ENCODE data around the gene STX10. TPM values are rescaled to one million over a fixed set of nuclear protein-coding genes. Genes with fewer than 3 reads are reported as not detected.

STX10 gene
- total and polyA plus RNA-seq, 9 of the 15 experiments (the other 6 are each of a cell fraction or from before 2014, with no cell fraction given) = 0.51 to 66.3 (median 31.0) TPM

DNA sequence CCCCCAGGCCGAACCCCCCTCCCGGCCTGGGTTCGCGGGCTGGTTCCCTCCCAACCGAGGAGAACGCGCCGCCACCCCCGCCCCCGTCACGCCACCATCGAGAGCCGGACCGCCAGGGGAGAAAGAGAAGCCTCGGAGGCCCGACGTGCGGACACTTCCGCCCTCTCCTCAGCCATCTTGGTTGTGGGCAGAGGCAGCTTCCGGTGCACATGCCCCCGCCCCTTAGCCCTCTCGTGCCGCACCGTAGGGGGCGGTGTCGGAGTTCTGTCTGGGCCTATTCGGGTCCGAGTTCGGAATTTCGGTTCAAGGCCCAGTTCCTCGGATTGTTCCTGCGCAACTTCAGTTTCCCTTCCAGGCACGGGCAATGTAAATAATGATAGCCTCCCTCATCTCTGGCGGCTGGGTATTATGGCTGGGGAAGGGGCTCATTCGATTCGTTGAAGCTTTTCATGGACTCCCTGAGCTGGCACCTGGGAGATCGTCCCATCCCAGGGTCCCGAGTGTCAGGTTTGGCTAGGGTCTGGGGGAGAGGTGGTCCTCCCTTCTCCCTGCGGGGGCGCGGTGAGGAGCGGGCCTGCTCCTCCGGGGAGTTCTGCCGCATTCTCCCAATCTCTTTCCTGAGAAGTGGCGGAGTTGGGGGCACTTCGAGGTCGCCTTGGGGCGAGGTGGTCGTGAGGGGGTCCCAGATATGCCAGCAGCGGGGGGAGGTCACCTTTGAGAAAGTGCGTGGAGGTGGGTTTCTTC, at the start of gene STX10, which contains the start of gene IER2 (continued):
- no peak for TF ChIP-seq ARHGAP35 (IDR thresholded peaks at IDR 0.05; ENCODE audit: partially characterized antibody)
- no peak for TF ChIP-seq BMI1 (IDR thresholded peaks at IDR 0.05; ENCODE audit: low read length)
- TF ChIP-seq FOSL1 (tag; conservative IDR thresholded peaks at IDR 0.05) = peak; percentile 46
- TF ChIP-seq SMAD1 (IDR thresholded peaks at IDR 0.05; ENCODE audit: low read depth, low read length, partially characterized antibody) = no peak

DNA sequence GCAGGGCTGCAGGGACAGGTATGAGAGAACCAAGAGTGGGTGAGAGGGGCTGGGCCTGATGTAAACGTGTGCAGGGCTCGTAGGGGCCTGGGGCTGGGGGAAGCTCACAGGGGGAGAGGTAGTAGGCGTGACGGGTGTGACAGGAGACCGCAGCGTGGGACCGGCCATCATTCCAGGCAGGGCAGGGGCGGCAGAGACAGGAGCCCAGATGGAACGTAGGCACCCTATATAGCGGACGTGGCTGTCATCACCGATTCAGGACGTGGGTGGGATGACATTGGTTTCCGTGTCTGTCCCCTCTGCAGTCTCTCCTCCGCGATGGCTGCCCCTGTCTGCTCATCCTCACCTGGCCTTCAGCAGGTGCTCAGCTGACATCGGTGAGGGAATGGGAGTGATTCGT, 48.5 kb upstream of the STX10 start:
- in situ Hi-C loops (cut with MboI) (no loop called here), intact Hi-C loops (cut with micrococcal nuclease) (no loop called here)
- CTCF ChIA-PET (ENCODE audit: low intra/inter-chr PET ratio) = interaction anchor here (0.6 kb wide), 1 partner anchor 377 kb away, joined by 3 read pairs; no protein-coding TSS in a partner anchor
- Histone ChIP-seq H3K36me3 (ENCODE audit: control insufficient read depth, insufficient read depth, low read length) (no peaks in the 10 kb centered on the region), H3K4me3 (no peak overlapping the region), H3K4me2 (ENCODE audit: insufficient read depth, low read length) (no peak overlapping the region), H3K27me3 (ENCODE audit: control insufficient read depth in 2 of 2, insufficient read depth in 2 of 2, low read length in 2 of 2) (no peaks in the 10 kb centered on the region; a peak in 1 of 5 replicates), H2AFZ (ENCODE audit: low read depth, low read length) (no peak overlapping the region; the same call in 1 of the 2 replicates), H4K20me1 (replicated peaks; ENCODE audit: control insufficient read depth, insufficient read depth, low read length) (no peaks in the 10 kb centered on the region), H3K4me1 (replicated peaks in 1 of 2; ENCODE audit: control insufficient read depth in 2 of 2, insufficient read depth in 2 of 2, low read length in 2 of 2) (peaks cover 0 to 6% of the 10 kb centered on the region in 2 experiments; a peak in 3 of 5 replicates), H3K9ac (ENCODE audit: insufficient read depth in 1 of 2, low read depth in 2 of 2, low read length in 2 of 2) (peak overlapping the region in 1 of 2 experiments; percentile 61; a peak in 1 of 4 replicates), H3K79me2 (ENCODE audit: control insufficient read depth, insufficient read depth, low read length) (no peaks in the 10 kb centered on the region), H3K27ac (ENCODE audit: extremely low read depth, low read depth, low read length) (no peak overlapping the region), H3K9me1 (ENCODE audit: control insufficient read depth, insufficient read depth, low read length) (no peaks in the 10 kb centered on the region), H3K9me3 (replicated peaks; ENCODE audit: control insufficient read depth, insufficient read depth, low read depth, low read length) (no peaks in the 10 kb centered on the region)
- DNase-seq (ENCODE audit: extremely low read depth in 1 of 4, low spot score in 3 of 4) (no peak), ATAC-seq (no peak), FAIRE-seq (no peak)
- no TSS peak for BruUV-seq (replicated peaks)
- 34% methylated on average over 12 of the region's 18 CpGs for WGBS (ENCODE audit: insufficient coverage, low coverage, missing lambda C conversion rate)
- POLR2A ChIA-PET = interaction anchor here (0.6 kb wide), 1 partner anchor 20 kb away, joined by 3 read pairs; no protein-coding TSS in a partner anchor
- TF ChIP-seq POLR2H (tag; IDR thresholded peaks at IDR 0.05; ENCODE audit: low read depth) (no peak), ZNF644 (tag; IDR thresholded peaks at IDR 0.05; ENCODE audit: low read depth) (no peak), SMARCB1 (IDR thresholded peaks at IDR 0.05; ENCODE audit: insufficient read length, low read depth) (no peak), DNMT1 (IDR thresholded peaks at IDR 0.05) (no peak), HEY1 (CRISPR knock-in tag; IDR thresholded peaks at IDR 0.05; ENCODE audit: borderline replicate concordance) (no peak), IRF2 (CRISPR knock-in tag; IDR thresholded peaks at IDR 0.05) (no peak), MCM5 (IDR thresholded peaks at IDR 0.05; ENCODE audit: low read depth) (no peak)
- TF ChIP-seq, protein P1, sequence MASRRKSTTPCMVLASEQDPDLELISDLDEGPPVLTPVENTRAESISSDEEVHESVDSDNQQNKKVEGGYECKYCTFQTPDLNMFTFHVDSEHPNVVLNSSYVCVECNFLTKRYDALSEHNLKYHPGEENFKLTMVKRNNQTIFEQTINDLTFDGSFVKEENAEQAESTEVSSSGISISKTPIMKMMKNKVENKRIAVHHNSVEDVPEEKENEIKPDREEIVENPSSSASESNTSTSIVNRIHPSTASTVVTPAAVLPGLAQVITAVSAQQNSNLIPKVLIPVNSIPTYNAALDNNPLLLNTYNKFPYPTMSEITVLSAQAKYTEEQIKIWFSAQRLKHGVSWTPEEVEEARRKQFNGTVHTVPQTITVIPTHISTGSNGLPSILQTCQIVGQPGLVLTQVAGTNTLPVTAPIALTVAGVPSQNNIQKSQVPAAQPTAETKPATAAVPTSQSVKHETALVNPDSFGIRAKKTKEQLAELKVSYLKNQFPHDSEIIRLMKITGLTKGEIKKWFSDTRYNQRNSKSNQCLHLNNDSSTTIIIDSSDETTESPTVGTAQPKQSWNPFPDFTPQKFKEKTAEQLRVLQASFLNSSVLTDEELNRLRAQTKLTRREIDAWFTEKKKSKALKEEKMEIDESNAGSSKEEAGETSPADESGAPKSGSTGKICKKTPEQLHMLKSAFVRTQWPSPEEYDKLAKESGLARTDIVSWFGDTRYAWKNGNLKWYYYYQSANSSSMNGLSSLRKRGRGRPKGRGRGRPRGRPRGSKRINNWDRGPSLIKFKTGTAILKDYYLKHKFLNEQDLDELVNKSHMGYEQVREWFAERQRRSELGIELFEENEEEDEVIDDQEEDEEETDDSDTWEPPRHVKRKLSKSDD (conservative IDR thresholded peaks at IDR 0.05; ENCODE audit: low read length) = no peak
- TF ChIP-seq, protein P2, sequence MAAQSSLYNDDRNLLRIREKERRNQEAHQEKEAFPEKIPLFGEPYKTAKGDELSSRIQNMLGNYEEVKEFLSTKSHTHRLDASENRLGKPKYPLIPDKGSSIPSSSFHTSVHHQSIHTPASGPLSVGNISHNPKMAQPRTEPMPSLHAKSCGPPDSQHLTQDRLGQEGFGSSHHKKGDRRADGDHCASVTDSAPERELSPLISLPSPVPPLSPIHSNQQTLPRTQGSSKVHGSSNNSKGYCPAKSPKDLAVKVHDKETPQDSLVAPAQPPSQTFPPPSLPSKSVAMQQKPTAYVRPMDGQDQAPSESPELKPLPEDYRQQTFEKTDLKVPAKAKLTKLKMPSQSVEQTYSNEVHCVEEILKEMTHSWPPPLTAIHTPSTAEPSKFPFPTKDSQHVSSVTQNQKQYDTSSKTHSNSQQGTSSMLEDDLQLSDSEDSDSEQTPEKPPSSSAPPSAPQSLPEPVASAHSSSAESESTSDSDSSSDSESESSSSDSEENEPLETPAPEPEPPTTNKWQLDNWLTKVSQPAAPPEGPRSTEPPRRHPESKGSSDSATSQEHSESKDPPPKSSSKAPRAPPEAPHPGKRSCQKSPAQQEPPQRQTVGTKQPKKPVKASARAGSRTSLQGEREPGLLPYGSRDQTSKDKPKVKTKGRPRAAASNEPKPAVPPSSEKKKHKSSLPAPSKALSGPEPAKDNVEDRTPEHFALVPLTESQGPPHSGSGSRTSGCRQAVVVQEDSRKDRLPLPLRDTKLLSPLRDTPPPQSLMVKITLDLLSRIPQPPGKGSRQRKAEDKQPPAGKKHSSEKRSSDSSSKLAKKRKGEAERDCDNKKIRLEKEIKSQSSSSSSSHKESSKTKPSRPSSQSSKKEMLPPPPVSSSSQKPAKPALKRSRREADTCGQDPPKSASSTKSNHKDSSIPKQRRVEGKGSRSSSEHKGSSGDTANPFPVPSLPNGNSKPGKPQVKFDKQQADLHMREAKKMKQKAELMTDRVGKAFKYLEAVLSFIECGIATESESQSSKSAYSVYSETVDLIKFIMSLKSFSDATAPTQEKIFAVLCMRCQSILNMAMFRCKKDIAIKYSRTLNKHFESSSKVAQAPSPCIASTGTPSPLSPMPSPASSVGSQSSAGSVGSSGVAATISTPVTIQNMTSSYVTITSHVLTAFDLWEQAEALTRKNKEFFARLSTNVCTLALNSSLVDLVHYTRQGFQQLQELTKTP (IDR thresholded peaks at IDR 0.05; ENCODE audit: low read depth in 1 of 2, partially characterized antibody in 2 of 2) = no peak

All from K562 (cell line).